GM19099 (cell line): ENCODE results near the gene SPR.

Experiments used
- POLR2A ChIP-seq: IDR thresholded peaks from 3 replicates; pipeline ENCODE4 v1.6.1; 2011; ENCODE audit warnings: low read depth; ENCODE audit not compliant: insufficient read length; ENCODE audit errors: extremely low read depth

The SPR gene

GRCh38 chr2:72887032-72887739 is at the start of gene SPR:
SPR (plus strand) TSS chr2:72887408; CDS start chr2:72887433, 25 bp downstream.
- TF ChIP-seq POLR2A, result peak; percentile 30

GRCh38 chr2:72840066-72840465 is 47.1 kb upstream of the SPR start:
- no peak for TF ChIP-seq POLR2A

GRCh38 chr2:72841462-72842125 is 45.6 kb upstream of the SPR start:
- TF ChIP-seq POLR2A, result no peak

DNA sequence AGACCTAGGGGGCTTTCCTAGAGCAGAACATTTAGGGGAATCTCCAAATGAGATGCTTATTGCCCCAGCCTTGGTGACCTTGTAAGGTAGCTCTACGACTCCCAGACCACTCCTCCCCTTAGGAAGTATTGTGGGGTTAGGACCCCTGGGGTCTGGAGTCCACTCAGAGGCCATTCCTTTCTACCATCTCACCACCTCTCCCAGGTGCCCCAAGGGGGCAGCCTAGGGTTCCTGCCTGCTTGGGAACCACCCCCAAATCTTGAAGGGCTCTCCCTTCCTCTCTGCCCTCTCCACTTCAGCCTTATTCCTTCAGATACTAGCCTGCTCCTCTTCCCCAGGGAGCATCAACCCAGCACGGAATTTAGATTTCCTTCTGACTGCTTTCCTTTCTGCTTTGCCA is 43.9 kb upstream of the SPR start:
- no peak for TF ChIP-seq POLR2A

DNA sequence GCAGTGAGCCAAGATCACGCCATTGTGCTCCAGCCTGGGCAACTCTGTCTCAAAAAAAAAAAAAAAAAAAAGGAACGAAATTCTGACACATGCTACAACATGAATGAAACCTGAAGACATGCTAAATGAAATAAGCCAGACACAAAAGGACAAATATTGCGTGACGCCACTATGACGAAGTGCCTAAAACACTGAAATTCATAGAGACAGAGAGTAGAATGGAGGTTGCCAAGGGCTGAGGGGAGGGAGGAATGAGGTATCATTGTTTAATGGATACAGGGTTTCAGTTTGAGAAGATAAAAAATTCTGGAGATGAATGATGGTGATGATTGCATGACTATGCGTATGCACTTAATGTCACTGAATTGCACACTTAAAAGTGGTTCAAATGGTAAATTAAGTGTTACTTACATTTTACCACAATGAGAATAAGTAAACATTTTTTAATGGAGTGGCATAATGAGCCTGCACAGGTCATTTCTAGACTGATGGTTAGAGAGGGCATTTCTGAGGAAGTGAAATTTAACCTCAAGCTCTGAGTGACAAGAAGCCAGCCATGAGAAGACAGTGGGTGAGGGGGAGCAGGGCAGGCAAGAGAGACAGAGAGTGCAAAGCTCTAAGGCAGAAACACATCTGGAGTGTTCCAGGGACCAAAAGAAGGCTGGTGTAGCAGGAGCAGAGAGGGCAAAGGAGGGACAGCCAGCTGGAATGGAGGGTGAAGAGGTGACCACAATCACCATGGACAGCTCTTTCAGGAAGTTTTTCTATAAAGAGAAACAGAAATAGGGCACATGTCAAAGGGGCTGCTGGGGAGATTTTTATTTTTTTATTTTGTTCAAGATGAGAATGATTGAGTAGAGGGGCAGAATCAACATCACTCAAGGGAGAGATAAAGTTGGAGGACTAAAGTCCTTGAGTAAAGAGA is 40.8 kb upstream of the SPR start:
- no peak for TF ChIP-seq POLR2A

GRCh38 chr2:72847534-72848315 is 39.5 kb upstream of the SPR start:
- TF ChIP-seq POLR2A, result no peak

DNA sequence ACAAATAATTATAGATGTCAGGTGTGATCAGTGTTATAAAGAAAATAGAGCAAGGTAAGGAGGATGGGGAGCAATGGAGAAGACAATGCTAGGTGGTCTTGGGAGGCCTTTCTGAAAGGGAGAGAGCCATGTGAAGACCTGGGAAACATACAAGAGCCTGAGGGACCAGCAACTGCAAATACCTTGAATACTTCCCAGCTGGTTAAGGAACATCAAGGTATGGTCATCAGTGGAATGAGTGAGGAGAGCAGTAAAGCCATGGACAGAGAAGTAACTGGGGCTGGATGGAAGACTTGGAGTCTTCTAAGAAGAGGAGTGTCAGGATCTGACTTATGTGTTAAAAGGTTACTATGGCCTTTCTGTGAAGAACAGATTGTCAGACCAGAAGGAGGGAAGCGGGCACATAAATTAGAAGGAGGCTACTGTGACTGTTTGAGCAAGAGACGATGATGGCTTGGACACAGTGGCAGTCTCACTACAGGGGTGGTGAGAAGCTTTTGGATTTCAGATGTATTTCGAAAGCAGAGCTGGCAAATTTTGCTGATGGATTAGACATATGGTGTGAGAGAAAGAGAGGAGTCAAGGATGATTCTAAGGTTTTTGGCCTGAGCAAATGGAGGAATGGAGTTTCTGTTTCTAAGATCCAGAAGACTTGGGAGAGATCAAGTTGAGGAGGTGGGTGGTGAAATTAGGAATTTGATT is 38.6 kb upstream of the SPR start:
- TF ChIP-seq POLR2A, result no peak

DNA sequence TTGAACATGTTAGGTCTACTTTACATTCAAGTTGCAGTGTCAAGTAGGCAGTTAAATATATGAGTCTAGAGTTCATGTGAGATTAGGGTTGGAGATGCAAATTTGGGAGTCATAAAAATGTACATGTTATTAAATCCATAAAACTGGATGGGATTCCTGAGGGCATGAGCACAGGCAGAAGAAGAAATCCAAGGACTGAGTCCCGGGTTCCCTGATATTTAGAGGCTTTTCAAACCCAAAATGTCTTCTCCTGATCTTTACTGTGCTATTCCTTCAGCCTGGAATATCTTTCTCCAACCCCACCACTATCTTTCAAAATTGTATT is 38.1 kb upstream of the SPR start:
- TF ChIP-seq POLR2A, result no peak

DNA sequence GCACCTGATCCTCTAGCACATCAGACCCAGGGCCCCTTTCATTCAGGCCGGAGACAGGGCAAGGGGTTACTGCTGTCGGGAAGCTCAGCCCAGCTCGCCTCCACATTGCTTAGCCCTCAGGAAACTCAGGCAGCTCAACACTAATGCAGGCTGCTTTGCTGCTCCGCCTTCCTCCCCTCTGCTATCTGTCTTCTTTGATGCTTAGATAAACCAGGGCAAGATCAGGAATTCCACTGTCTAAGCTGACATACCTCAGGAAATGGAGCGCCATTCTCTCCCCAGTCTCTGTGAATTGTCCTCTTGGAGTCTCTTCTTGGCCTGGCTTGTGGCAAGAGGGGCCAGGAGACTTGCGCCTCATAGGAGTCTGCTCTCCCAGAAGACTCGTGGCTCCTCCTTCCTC is 35.9 kb upstream of the SPR start:
- no peak for TF ChIP-seq POLR2A

DNA sequence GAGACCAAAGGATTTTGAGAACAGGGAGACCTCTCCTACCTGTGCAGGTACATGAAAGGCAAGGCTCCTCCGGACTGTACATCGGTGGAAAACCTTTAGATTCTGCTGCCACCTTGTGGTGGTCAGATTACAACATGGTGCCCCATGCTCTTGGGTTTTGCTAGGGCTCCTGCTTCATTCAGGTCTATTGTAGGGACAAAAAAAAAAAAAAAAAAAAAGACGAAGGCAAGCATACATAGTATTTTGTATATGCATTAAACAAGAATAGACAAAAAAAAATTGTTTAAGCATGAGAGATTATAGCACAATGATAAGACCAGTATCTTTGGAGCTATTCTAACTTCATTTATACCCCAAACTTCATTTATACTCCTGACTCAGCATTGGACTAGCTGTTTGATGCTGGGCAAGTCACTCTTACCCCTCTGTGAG is 27.4 kb upstream of the SPR start:
- no peak for TF ChIP-seq POLR2A

GRCh38 chr2:72862239-72862988 is 24.8 kb upstream of the SPR start:
- TF ChIP-seq POLR2A, result no peak

GRCh38 chr2:72863046-72863445 is 24.2 kb upstream of the SPR start:
- no peak for TF ChIP-seq POLR2A

GRCh38 chr2:72864500-72864899 is 22.7 kb upstream of the SPR start:
- TF ChIP-seq POLR2A, result no peak

- no peak for TF ChIP-seq POLR2A
Observed at GRCh38 chr2:72871060-72871459, 16.1 kb upstream of the SPR start.

- TF ChIP-seq POLR2A, result no peak
Observed at GRCh38 chr2:72871880-72872279, 15.3 kb upstream of the SPR start.
